Astrocyte of the spinal cord (primary cell): Measurements from ENCODE around the gene NGRN.
A peak's percentile ranks its signal among the peaks of the same experiment; 100 is the strongest.

ENCODE experiments used
- DNase-seq: peaks from one replicate; pipeline ENCODE4 v3.0.0; 2011; ENCODE audit warnings: low read depth, low spot score
- H3K4me3 ChIP-seq: 2 replicates; pipeline ENCODE4 v1.5.1; 2011; ENCODE audit warnings: low read depth, mild to moderate bottlenecking, low read length, moderate library complexity
- CTCF ChIP-seq: IDR thresholded peaks from 2 replicates; pipeline ENCODE4 v1.5.1; 2012; ENCODE audit warnings: low read depth, mild to moderate bottlenecking, low read length, inconsistent platforms
- in situ Hi-C: cut with HindIII; loops from 2 replicates; pipeline ENCODE4 v1.10.0; 2017; ENCODE audit warnings: low sequenced_read_pairs

NGRN gene

DNA sequence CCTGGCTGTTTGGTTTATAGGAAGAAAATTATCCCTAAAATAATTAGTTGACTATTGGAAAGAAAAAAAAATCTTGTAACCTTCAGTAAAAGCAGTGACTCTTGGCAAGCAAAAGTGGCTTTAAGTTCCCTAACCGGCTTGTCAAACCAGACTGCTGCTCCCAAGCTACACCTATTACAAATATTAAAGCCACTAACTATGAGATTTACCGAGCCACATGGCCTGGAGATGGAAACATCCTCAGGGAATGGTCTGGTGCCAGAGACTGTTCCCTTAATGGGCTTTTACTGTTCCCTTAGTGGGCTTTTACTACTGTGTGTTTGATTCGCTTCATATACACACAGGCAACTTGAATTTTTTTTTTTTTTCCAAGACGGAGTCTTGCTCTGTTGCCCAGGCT lies 50.7 kb downstream of the NGRN start:
- no peak overlapping the region for H3K4me3 ChIP-seq
- no peak for TF ChIP-seq CTCF
- in situ Hi-C loops = no loop called here
- no peak for DNase-seq

DNA sequence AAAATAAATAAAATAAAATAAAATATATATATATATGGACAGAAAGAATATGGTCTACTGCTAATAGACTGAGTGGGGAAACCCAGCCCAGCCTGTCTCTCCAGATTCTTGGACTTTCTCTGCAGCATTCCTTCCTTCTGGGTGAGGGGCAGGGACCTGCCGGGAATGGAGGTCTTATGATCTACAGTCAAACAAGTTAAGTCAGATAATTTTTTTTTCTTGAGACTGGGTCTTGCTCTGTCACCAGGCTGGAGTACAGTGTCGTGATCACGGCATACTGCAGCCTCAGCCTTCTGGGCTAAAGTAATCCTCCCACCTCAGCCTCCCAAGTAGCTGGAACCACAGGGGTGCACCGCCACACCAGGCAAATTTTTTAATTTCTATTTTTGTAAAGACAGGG lies 53.1 kb downstream of the NGRN start:
- in situ Hi-C loops = no loop called here
- no peak overlapping the region for H3K4me3 ChIP-seq
- TF ChIP-seq CTCF = no peak
- no peak for DNase-seq

DNA sequence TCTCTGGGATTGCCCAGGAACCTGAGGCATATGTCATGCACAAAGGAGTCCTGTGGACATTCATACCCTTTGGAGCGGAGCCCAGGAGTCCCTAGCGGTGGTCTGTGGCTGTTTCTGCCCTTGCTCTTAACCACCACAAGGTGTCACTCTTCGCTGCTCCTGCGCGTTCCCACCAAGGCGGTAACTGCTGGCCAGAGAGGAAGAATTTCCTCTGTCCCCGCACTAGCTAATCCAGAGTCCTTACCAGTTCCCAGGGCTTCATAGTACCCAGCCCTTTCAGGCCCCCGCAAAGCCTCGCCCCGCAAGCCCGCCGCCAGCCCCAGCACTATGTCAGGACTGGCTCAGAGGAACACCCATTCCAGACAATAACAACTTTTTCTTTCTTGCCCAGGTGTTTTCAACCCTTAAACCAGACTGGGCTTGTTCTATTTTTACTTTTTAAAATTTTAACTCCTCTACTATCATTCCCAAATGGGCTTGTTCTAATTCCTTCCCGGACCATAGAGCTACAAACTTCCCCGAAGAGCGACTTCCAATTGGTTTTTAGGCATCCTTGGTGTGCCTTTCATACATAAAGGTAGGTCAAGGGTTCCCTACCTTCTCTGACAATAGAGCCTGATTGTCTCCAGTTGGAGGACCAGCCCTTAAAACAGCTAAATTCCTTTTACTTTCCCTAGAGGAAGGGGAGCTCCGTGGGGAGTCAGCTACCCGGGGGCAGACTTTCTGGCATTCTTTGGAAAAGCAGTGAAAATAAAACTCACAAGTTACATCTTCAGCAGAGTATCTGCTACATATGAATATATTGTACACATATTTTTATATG lies 54.8 kb downstream of the NGRN start:
- TF ChIP-seq CTCF = peak; percentile 99
- in situ Hi-C loops = no loop called here
- no peak overlapping the region for H3K4me3 ChIP-seq
- peak; percentile 92 for DNase-seq

GRCh38 chr15:90320885-90321278 lies 55.4 kb downstream of the NGRN start:
- TF ChIP-seq CTCF = no peak
- in situ Hi-C loops = no loop called here
- H3K4me3 ChIP-seq = no peak overlapping the region
- DNase-seq = no peak
